ENCODE results near the gene CYTH3. TPM values are rescaled to one million over a fixed set of nuclear protein-coding genes. Genes with fewer than 3 reads are reported as not detected.

Gene CYTH3
- total and polyA plus RNA-seq, 9 of the 15 experiments (the other 6 are each of a cell fraction or from before 2014, with no cell fraction given) = 0.25 to 15.2 (median 11.4) TPM

GRCh38 chr7:6299774-6300173 lies 27.4 kb upstream of the CYTH3 start:
- Histone ChIP-seq H3K9me1 (ENCODE audit: control insufficient read depth, insufficient read depth, low read length) (no peaks in the 10 kb centered on the region), H2AFZ (ENCODE audit: low read depth, low read length) (peak overlapping the region; percentile 25; the same call in 1 of the 2 replicates), H3K4me1 (replicated peaks in 1 of 2; ENCODE audit: control insufficient read depth in 2 of 2, insufficient read depth in 2 of 2, low read length in 2 of 2) (peaks cover 0 to 5% of the 10 kb centered on the region in 2 experiments; a peak in 1 of 5 replicates), H3K79me2 (ENCODE audit: control insufficient read depth, insufficient read depth, low read length) (no peaks in the 10 kb centered on the region), H3K4me3 (no peak overlapping the region), H4K20me1 (replicated peaks; ENCODE audit: control insufficient read depth, insufficient read depth, low read length) (no peaks in the 10 kb centered on the region), H3K9ac (ENCODE audit: insufficient read depth in 1 of 2, low read depth in 2 of 2, low read length in 2 of 2) (no peak overlapping the region), H3K9me3 (replicated peaks; ENCODE audit: control insufficient read depth, insufficient read depth, low read depth, low read length) (no peaks in the 10 kb centered on the region), H3K36me3 (ENCODE audit: control insufficient read depth, insufficient read depth, low read length) (no peaks in the 10 kb centered on the region), H3K27me3 (ENCODE audit: control insufficient read depth in 2 of 2, insufficient read depth in 2 of 2, low read length in 2 of 2) (no peaks in the 10 kb centered on the region), H3K27ac (ENCODE audit: extremely low read depth, low read depth, low read length) (no peak overlapping the region), H3K4me2 (ENCODE audit: insufficient read depth, low read length) (no peak overlapping the region)
- intact Hi-C loops (cut with micrococcal nuclease) (no loop called here), in situ Hi-C loops (cut with MboI) (no loop called here)
- DNase-seq (ENCODE audit: extremely low read depth in 1 of 4, low spot score in 3 of 4) = no peak
- TF ChIP-seq ZMIZ1 (IDR thresholded peaks at IDR 0.05; ENCODE audit: low read depth in 2 of 2, low read length in 2 of 2) (no peak), ZNF707 (CRISPR knock-in tag; conservative IDR thresholded peaks at IDR 0.05) (no peak), KAT7 (CRISPR knock-in tag; IDR thresholded peaks at IDR 0.05; ENCODE audit: borderline replicate concordance) (no peak), ZNF232 (CRISPR knock-in tag; IDR thresholded peaks at IDR 0.05) (no peak), NRF1 (conservative IDR thresholded peaks at IDR 0.05 in 1 of 2, IDR thresholded peaks at IDR 0.05 in 1 of 2) (no peak), PYGO2 (tag; IDR thresholded peaks at IDR 0.05) (no peak), ETS2 (tag; IDR thresholded peaks at IDR 0.05; ENCODE audit: borderline replicate concordance, poor library complexity, severe bottlenecking) (no peak), MCM3 (IDR thresholded peaks at IDR 0.05) (no peak), MCM2 (IDR thresholded peaks at IDR 0.05; ENCODE audit: low read depth) (no peak), POLR3G (IDR thresholded peaks at IDR 0.05; ENCODE audit: extremely low read depth, insufficient read length, insufficient replicate concordance) (no peak), SRF (CRISPR knock-in tag; IDR thresholded peaks at IDR 0.05) (no peak), ZNF311 (CRISPR knock-in tag; IDR thresholded peaks at IDR 0.05) (no peak), HNRNPLL (IDR thresholded peaks at IDR 0.05; ENCODE audit: low read depth, low read length, poor library complexity, severe bottlenecking) (no peak), KDM5B (IDR thresholded peaks at IDR 0.05; ENCODE audit: insufficient replicate concordance, low read depth, low read length) (no peak)
- FAIRE-seq = no peak
- ChIA-PET CTCF (ENCODE audit: low intra/inter-chr PET ratio) (no interaction called here), POLR2A (interaction anchor here (0.7 to 1.3 kb wide), 2 partner anchors 22 to 259 kb away, joined by 4 to 5 read pairs; no protein-coding TSS in a partner anchor)
- BruUV-seq (replicated peaks) = no TSS peak
- WGBS (ENCODE audit: insufficient coverage, low coverage, missing lambda C conversion rate) = 30% methylated on average over 4 of the region's 4 CpGs
- no peak for ATAC-seq

Data from K562 (cell line).